Stomach (tissue), 9 donors: ENCODE measurements around the gene SLC7A4. TPM values are rescaled to one million over a fixed set of nuclear protein-coding genes. Genes with fewer than 3 reads are reported as not detected.

ENCODE experiments used
- DNase-seq, 2 donors: peaks; one replicate each; pipeline versions ENCODE4 v3.0.0 to v3.0.0-alpha.2; 2013 to 2019
- H3K27ac ChIP-seq, 5 donors: fragments of 200-600 bp in 4 of 5; sonication (generic) in 4 of 5; one replicate each; pipeline ENCODE4 v1.5.1; 2013 to 2019; ENCODE audit warnings: mild to moderate bottlenecking in 1 of 5, moderate library complexity in 1 of 5
- H3K27me3 ChIP-seq, 3 donors: fragments of 200-600 bp; sonication (generic); one replicate each; pipeline ENCODE4 v1.5.1; 2017 to 2019; ENCODE audit warnings: mixed run types in 1 of 3
- H3K36me3 ChIP-seq, 4 donors: fragments of 200-600 bp; sonication (generic); 1 replicate in 3 of 4; 2 replicates in 1 of 4; pipeline ENCODE4 v1.5.1; 2016 to 2019
- H3K4me1 ChIP-seq, 4 donors: fragments of 200-600 bp; sonication (generic); one replicate each; pipeline ENCODE4 v1.5.1; 2016 to 2019
- H3K4me3 ChIP-seq, 4 donors: fragments of 200-600 bp; sonication (generic) in 3 of 4; one replicate each; pipeline ENCODE4 v1.5.1; 2016 to 2019; ENCODE audit warnings: mild to moderate bottlenecking in 1 of 4
- H3K9me3 ChIP-seq, 4 donors: fragments of 200-600 bp; sonication (generic); one replicate each; pipeline ENCODE4 v1.5.1; 2016 to 2019
- EP300 ChIP-seq: sonication (generic); formaldehyde crosslinking; IDR thresholded peaks from one replicate; pipeline ENCODE4 v1.6.1; 2017; ENCODE audit warnings: antibody characterized with exemption
- POLR2A ChIP-seq, 4 donors: fragments of 450-650 bp; IDR thresholded peaks; one replicate each; pipeline ENCODE4 v1.6.1; 2016; ENCODE audit warnings: antibody characterized with exemption in 4 of 4, control low read depth in 2 of 4, mild to moderate bottlenecking in 1 of 4, moderate library complexity in 1 of 4
- POLR2AphosphoS5 ChIP-seq, 3 donors: sonication (generic); formaldehyde crosslinking; IDR thresholded peaks; one replicate each; pipeline ENCODE4 v1.6.1; 2016; ENCODE audit warnings: antibody characterized with exemption in 3 of 3
- WGBS, 5 donors: extraction: QIAGEN DNeasy Blood & Tissue Kit in 3 of 5; methylation state at CpG; one replicate each; pipeline versions ENCODE4 v1.1.5 to v1.1.7; 2013 to 2018; 5-methylcytosine and 5-hydroxymethylcytosine counted together
- intact Hi-C: fragments of 100-400 bp; cut with DNase I; formaldehyde crosslinking; loops from one replicate; pipeline ENCODE4 v1.15.1; 2023; ENCODE audit warnings: low total_unique reads
- polyA plus RNA-seq, 3 donors: library from polyadenylated mRNA; stranded (reverse); fragments of 200-250 nt; gene quantifications; one replicate each; pipeline ENCODE4 v1.2.3, GENCODE V29; 2013
- total RNA-seq, 5 donors: library from RNA; depleted of rRNA; stranded (reverse); fragments of >200 nt; gene quantifications; one replicate each; pipeline versions ENCODE4 v1.1.0 to v1.2.3, GENCODE V29; 2014 to 2016
- TF ChIP-seq, protein P1 (sequence below), 7 experiments: fragments of 450-650 bp in 4 of 7; fragments of 200-600 bp in 3 of 7; sonication (generic) in 3 of 7; IDR thresholded peaks; one replicate each; pipeline ENCODE4 v1.5.1; 2016 to 2019; ENCODE audit warnings: antibody characterized with exemption in 7 of 7, control low read depth in 2 of 7, mild to moderate bottlenecking in 1 of 7
- donor health status: healthy with polysubstance abuse.
- donor health status: Bipolar disorder and iron deficiency.
- donor health status: healthy.

SLC7A4 gene
- total and polyA plus RNA-seq, 8 donors: 0.12 to 1.0 (median 0.18) TPM; not detected in 5

DNA sequence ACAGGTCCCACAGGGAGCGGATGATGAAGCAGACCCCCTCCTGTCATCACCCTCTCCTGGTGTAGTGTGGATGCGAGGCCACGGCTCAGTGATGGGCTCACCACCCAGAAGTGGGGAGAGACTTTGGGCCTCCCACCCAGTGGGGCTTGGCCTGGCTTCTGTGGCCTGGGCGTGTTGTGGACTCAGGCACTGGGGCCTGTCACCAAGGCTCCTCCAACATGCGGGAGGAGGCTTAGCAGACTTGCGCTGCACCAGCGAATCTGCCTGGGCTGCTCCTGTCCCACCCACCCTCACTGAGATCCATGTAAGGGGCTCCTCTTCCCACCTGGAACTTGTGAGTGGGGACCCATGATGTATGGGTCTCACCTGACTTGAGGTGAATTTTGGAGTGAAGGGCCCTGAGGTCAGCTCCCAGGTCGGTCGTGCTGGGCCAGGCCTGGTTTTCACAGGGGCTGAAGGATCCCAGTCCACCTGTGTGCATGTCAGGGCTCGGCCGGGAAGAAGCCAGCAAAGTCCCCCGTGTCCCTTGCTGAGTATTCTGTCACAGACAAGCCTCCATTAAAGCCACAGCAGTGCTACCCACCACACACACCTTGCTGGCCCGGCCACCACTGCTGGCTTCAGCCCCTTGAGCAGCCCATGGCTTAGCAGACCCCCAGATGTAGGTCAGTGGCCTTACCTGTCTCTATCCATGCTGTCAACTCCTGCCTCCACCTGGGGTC is 34.7 kb downstream of the SLC7A4 start:
- H3K27ac ChIP-seq: no peak overlapping the region
- intact Hi-C loops: no loop called here
- 77 to 84% (median 80%) methylated on average over 5 to 13 of the region's 13 CpGs for WGBS, 5 donors
- H3K4me3 ChIP-seq: no peak overlapping the region
- peaks cover 23 to 35% (median 30%) of the 10 kb centered on the region in 4 donors for H3K4me1 ChIP-seq
- peaks cover 21 to 78% (median 77%) of the 10 kb centered on the region in 4 donors for H3K36me3 ChIP-seq
- TF ChIP-seq POLR2A (IDR thresholded peaks at IDR 0.05) (no peak), POLR2AphosphoS5 (IDR thresholded peaks at IDR 0.05) (no peak), EP300 (no peak)
- TF ChIP-seq, protein P1, sequence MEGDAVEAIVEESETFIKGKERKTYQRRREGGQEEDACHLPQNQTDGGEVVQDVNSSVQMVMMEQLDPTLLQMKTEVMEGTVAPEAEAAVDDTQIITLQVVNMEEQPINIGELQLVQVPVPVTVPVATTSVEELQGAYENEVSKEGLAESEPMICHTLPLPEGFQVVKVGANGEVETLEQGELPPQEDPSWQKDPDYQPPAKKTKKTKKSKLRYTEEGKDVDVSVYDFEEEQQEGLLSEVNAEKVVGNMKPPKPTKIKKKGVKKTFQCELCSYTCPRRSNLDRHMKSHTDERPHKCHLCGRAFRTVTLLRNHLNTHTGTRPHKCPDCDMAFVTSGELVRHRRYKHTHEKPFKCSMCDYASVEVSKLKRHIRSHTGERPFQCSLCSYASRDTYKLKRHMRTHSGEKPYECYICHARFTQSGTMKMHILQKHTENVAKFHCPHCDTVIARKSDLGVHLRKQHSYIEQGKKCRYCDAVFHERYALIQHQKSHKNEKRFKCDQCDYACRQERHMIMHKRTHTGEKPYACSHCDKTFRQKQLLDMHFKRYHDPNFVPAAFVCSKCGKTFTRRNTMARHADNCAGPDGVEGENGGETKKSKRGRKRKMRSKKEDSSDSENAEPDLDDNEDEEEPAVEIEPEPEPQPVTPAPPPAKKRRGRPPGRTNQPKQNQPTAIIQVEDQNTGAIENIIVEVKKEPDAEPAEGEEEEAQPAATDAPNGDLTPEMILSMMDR (IDR thresholded peaks at IDR 0.05): no peak
- no peaks in the 10 kb centered on the region for H3K9me3 ChIP-seq
- no peaks in the 10 kb centered on the region for H3K27me3 ChIP-seq
- no peak for DNase-seq

DNA sequence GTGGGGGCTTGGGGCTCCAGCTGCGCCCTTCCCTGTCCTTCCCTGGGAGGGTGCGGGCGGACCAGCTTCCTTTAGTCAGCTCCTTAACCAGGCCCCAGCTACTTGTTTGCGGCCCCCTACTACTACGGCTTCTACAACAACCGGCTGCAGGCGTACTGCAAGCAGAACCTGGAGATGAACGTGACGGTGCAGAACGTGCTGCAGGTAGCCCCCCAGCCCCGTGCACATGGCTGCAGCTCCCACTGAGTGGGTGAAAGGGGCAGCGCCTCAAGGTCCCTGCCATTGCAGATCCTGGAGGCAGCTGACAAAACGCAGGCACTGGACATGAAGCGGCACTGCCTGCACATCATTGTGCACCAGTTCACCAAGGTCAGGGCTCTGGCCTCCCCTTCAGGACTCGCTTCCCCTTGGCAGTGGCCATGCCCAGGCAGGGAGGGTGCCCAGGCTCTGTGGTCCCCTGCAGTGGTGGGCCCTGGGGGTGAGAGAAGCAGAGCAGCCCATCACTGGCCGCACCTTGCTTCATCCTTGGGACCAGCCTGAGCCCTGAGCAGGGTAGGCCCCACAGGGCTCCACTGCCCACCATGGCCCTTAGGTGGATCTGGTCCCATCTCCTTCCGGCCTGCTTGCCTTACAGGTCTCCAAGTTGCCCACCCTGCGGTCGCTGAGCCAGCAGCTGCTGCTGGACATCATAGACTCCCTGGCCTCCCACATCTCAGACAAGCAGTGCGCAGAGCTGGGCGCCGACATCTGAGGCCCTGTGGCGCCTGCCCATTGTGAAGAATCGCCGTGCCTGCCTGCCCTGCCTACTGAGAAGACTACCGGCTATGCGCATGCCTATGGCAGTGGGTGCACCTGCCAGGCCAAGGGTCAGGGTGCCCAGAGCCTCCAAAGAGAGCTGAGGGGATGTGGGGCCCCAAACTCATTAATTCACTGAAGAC is 35.5 kb downstream of the SLC7A4 start:
- H3K27ac ChIP-seq: no peak overlapping the region
- no peaks in the 10 kb centered on the region for H3K9me3 ChIP-seq
- intact Hi-C loops: no loop called here
- TF ChIP-seq POLR2AphosphoS5 (IDR thresholded peaks at IDR 0.05) (no peak), POLR2A (IDR thresholded peaks at IDR 0.05) (no peak), EP300 (no peak)
- TF ChIP-seq, protein P1 (IDR thresholded peaks at IDR 0.05): no peak
- DNase-seq: no peak
- H3K27me3 ChIP-seq: no peaks in the 10 kb centered on the region
- H3K4me3 ChIP-seq: no peak overlapping the region
- 81 to 91% (median 87%) methylated on average over 15 to 27 of the region's 27 CpGs for WGBS, 5 donors
- peaks cover 22 to 34% (median 28%) of the 10 kb centered on the region in 4 donors for H3K4me1 ChIP-seq
- peaks cover 29 to 86% (median 85%) of the 10 kb centered on the region in 4 donors for H3K36me3 ChIP-seq

DNA sequence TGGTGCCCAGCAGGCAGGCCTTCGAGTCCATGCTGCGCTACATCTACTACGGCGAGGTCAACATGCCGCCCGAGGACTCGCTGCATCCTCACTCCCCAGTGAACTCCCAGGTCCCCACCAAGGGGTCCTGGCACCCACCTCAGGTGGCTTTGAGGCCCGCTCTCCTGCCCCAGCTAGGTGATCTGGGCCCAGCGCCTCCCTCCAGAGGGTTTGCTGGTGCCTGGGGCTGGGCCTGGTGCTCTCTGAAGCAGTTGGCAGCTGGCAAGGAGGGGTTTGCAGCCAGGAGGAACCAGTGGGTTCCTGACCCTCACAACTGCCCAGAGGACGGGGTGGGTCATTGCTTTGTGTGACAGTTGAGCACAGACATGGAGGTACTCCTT is 36.3 kb downstream of the SLC7A4 start:
- 69 to 96% (median 90%) methylated on average over 2 to 10 of the region's 10 CpGs for WGBS, 5 donors
- no peak overlapping the region for H3K27ac ChIP-seq
- H3K4me1 ChIP-seq: peaks cover 15 to 29% (median 23%) of the 10 kb centered on the region in 4 donors
- no peaks in the 10 kb centered on the region for H3K9me3 ChIP-seq
- no peak overlapping the region for H3K4me3 ChIP-seq
- peaks cover 31 to 94% (median 94%) of the 10 kb centered on the region in 4 donors for H3K36me3 ChIP-seq
- no peaks in the 10 kb centered on the region for H3K27me3 ChIP-seq
- DNase-seq: no peak
- TF ChIP-seq, protein P1 (IDR thresholded peaks at IDR 0.05): no peak
- TF ChIP-seq POLR2AphosphoS5 (IDR thresholded peaks at IDR 0.05) (no peak), POLR2A (IDR thresholded peaks at IDR 0.05) (no peak), EP300 (no peak)
- intact Hi-C loops: no loop called here

DNA sequence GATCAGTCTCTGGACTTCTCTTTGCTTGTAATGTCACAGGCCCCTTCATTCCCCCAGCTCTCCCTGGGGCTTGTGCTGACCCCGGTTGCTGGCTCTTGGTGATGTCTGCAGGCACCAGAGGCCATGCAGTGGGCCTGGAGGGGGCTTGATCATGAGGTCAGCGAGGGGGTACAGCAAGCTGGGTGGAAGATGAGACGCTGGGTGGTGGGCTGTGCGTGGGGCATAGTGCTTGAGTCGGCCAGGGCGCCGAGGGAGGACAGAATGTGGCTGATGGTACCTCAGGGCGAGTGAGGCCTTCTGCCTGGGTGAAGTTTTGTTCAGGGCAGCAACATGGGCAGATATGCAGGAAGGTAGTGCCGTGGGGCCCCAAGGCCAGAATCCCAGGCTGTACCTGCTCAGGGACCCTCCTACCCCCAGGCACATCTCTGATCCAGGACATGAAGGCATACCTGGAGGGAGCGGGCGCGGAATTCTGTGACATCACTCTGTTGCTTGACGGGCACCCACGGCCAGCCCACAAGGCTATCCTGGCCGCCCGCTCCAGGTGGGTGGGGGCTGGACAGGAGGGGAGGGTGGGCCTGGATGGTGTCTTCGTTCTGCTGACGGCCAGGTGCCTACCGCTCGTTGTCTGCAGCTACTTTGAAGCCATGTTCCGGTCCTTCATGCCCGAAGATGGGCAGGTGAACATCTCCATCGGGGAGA is 36.9 kb downstream of the SLC7A4 start:
- intact Hi-C loops: no loop called here
- TF ChIP-seq EP300 (no peak), POLR2AphosphoS5 (IDR thresholded peaks at IDR 0.05) (no peak), POLR2A (IDR thresholded peaks at IDR 0.05) (no peak)
- TF ChIP-seq, protein P1 (IDR thresholded peaks at IDR 0.05): no peak
- H3K4me3 ChIP-seq: no peak overlapping the region
- peaks cover 10 to 24% (median 18%) of the 10 kb centered on the region in 4 donors for H3K4me1 ChIP-seq
- peaks cover 34 to 100% (median 99%) of the 10 kb centered on the region in 4 donors for H3K36me3 ChIP-seq
- no peak for DNase-seq
- 85 to 93% (median 91%) methylated on average over 14 to 23 of the region's 23 CpGs for WGBS, 5 donors
- H3K9me3 ChIP-seq: no peaks in the 10 kb centered on the region
- H3K27me3 ChIP-seq: no peaks in the 10 kb centered on the region
- H3K27ac ChIP-seq: no peak overlapping the region
